ENCODE measurements around the gene NIPBL. TPM values are rescaled to one million over a fixed set of nuclear protein-coding genes. Genes with fewer than 3 reads are reported as not detected.

The NIPBL gene
- total and polyA plus RNA-seq, 2 of the 13 experiments (the other 11 are each of a cell fraction or from before 2014, with no cell fraction given), result 12.3 to 32.3 TPM

DNA sequence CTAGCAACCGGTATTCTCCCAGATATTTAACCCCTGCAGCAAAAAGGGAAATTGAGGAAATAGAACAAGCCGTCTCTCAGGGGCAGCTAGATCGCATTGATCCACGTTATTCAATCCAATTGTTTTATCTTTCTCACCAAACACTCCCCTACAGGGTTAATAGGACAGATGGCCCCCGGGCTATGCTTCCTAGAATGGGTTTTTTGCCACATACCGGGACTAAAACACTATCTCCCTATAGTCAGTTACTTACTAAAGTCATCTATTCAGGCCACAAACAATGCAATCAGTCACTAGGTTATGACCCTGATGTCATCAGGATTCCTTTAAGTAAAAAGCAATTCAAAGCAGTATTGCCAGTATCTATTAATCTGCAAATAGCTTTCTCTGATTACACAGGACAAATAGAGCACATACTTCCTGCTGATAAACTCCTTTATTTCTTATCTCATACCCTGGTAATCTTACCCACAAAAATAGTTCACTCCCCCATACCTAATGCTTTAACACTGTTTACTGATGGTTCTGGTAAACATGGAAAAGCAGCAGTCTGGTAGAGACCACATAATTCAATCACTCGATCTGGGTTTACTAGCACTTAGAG is 213.7 kb downstream of the NIPBL start (continued):
- peak; percentile 97 for TF ChIP-seq CBFB (CRISPR knock-in tag; IDR thresholded peaks at IDR 0.05)
- TF ChIP-seq ETV5 (CRISPR knock-in tag; IDR thresholded peaks at IDR 0.05; ENCODE audit: borderline replicate concordance), result peak; percentile 20; the same call in 1 of the 2 replicates
- peak; percentile 69 for TF ChIP-seq TCF7 (IDR thresholded peaks at IDR 0.05; ENCODE audit: low read depth)
- no peak for TF ChIP-seq TRIM24 (CRISPR knock-in tag; IDR thresholded peaks at IDR 0.05)
- peak; percentile 49; the same call in 1 of the 2 replicates for TF ChIP-seq SP5 (CRISPR knock-in tag; IDR thresholded peaks at IDR 0.05; ENCODE audit: borderline replicate concordance, low read depth)
- TF ChIP-seq SIX1 (CRISPR knock-in tag; IDR thresholded peaks at IDR 0.05; ENCODE audit: borderline replicate concordance), result peak; percentile 68; the same call in 1 of the 2 replicates
- no peak for TF ChIP-seq MAFF (IDR thresholded peaks at IDR 0.05; ENCODE audit: low read depth, low read length)
- TF ChIP-seq ERF (CRISPR knock-in tag; IDR thresholded peaks at IDR 0.05), result no peak
- peak; percentile 72 for TF ChIP-seq NR2F2 (IDR thresholded peaks at IDR 0.05; ENCODE audit: borderline replicate concordance, low read depth)
- TF ChIP-seq HHEX (CRISPR knock-in tag; IDR thresholded peaks at IDR 0.05), result peak; percentile 92
- TF ChIP-seq RXRB (CRISPR knock-in tag; IDR thresholded peaks at IDR 0.05; ENCODE audit: borderline replicate concordance), result 0 out of 2 replicates have a peak, but pooled peaks have one; percentile 12
- 0 out of 2 replicates have a peak, but pooled peaks have one; percentile 14 for TF ChIP-seq RARA (CRISPR knock-in tag; IDR thresholded peaks at IDR 0.05)
- TF ChIP-seq, protein P1, sequence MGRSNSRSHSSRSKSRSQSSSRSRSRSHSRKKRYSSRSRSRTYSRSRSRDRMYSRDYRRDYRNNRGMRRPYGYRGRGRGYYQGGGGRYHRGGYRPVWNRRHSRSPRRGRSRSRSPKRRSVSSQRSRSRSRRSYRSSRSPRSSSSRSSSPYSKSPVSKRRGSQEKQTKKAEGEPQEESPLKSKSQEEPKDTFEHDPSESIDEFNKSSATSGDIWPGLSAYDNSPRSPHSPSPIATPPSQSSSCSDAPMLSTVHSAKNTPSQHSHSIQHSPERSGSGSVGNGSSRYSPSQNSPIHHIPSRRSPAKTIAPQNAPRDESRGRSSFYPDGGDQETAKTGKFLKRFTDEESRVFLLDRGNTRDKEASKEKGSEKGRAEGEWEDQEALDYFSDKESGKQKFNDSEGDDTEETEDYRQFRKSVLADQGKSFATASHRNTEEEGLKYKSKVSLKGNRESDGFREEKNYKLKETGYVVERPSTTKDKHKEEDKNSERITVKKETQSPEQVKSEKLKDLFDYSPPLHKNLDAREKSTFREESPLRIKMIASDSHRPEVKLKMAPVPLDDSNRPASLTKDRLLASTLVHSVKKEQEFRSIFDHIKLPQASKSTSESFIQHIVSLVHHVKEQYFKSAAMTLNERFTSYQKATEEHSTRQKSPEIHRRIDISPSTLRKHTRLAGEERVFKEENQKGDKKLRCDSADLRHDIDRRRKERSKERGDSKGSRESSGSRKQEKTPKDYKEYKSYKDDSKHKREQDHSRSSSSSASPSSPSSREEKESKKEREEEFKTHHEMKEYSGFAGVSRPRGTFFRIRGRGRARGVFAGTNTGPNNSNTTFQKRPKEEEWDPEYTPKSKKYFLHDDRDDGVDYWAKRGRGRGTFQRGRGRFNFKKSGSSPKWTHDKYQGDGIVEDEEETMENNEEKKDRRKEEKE (IDR thresholded peaks at IDR 0.05), result no peak
- TF ChIP-seq BCL6 (CRISPR knock-in tag; IDR thresholded peaks at IDR 0.05), result peak; percentile 39; the same call in 1 of the 2 replicates
- no peak for TF ChIP-seq ZNF564 (CRISPR knock-in tag; IDR thresholded peaks at IDR 0.05)
- peak; percentile 23; the same call in 1 of the 2 replicates for TF ChIP-seq NKX3-1 (CRISPR knock-in tag; IDR thresholded peaks at IDR 0.05)
- TF ChIP-seq ZNF792 (CRISPR knock-in tag; IDR thresholded peaks at IDR 0.05), result peak; percentile 54; the same call in 1 of the 2 replicates
- TF ChIP-seq, protein P2, sequence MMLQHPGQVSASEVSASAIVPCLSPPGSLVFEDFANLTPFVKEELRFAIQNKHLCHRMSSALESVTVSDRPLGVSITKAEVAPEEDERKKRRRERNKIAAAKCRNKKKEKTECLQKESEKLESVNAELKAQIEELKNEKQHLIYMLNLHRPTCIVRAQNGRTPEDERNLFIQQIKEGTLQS (CRISPR knock-in tag; IDR thresholded peaks at IDR 0.05), result 0 out of 2 replicates have a peak, but pooled peaks have one; percentile 20
- TF ChIP-seq, protein P3, sequence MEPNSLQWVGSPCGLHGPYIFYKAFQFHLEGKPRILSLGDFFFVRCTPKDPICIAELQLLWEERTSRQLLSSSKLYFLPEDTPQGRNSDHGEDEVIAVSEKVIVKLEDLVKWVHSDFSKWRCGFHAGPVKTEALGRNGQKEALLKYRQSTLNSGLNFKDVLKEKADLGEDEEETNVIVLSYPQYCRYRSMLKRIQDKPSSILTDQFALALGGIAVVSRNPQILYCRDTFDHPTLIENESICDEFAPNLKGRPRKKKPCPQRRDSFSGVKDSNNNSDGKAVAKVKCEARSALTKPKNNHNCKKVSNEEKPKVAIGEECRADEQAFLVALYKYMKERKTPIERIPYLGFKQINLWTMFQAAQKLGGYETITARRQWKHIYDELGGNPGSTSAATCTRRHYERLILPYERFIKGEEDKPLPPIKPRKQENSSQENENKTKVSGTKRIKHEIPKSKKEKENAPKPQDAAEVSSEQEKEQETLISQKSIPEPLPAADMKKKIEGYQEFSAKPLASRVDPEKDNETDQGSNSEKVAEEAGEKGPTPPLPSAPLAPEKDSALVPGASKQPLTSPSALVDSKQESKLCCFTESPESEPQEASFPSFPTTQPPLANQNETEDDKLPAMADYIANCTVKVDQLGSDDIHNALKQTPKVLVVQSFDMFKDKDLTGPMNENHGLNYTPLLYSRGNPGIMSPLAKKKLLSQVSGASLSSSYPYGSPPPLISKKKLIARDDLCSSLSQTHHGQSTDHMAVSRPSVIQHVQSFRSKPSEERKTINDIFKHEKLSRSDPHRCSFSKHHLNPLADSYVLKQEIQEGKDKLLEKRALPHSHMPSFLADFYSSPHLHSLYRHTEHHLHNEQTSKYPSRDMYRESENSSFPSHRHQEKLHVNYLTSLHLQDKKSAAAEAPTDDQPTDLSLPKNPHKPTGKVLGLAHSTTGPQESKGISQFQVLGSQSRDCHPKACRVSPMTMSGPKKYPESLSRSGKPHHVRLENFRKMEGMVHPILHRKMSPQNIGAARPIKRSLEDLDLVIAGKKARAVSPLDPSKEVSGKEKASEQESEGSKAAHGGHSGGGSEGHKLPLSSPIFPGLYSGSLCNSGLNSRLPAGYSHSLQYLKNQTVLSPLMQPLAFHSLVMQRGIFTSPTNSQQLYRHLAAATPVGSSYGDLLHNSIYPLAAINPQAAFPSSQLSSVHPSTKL (CRISPR knock-in tag; IDR thresholded peaks at IDR 0.05), result peak; percentile 52; the same call in 1 of the 2 replicates
- TF ChIP-seq GATA4 (IDR thresholded peaks at IDR 0.05; ENCODE audit: borderline replicate concordance, low read depth), result peak; percentile 87; the same call in 1 of the 2 replicates
- peak; percentile 56; the same call in 1 of the 2 replicates for TF ChIP-seq HDAC2 (CRISPR knock-in tag; IDR thresholded peaks at IDR 0.05)
- peak; percentile 61 for TF ChIP-seq NCOA2 (CRISPR knock-in tag; IDR thresholded peaks at IDR 0.05)
- peak; percentile 46; the same call in 1 of the 2 replicates for TF ChIP-seq HMG20A (CRISPR knock-in tag; IDR thresholded peaks at IDR 0.05; ENCODE audit: borderline replicate concordance)
- TF ChIP-seq PLRG1 (conservative IDR thresholded peaks at IDR 0.05), result no peak
- peak; percentile 65 for TF ChIP-seq FOXA3 (CRISPR knock-in tag; IDR thresholded peaks at IDR 0.05)
- TF ChIP-seq EP300 (IDR thresholded peaks at IDR 0.05; ENCODE audit: low read depth in 2 of 2, low read length in 2 of 2), result no peak
- TF ChIP-seq EP300 (CRISPR knock-in tag; IDR thresholded peaks at IDR 0.05; ENCODE audit: borderline replicate concordance), result peak; percentile 13; the same call in 1 of the 2 replicates

Data from HepG2 (cell line).